NCI-H146 treated with DMSO at 0.1 percent for 48 hours (cell line): ENCODE measurements around the gene OASL.

Experiments used
- DNase-seq: peaks from one replicate; lab custom pipeline; 2025; ENCODE audit not compliant: unreplicated experiment; lab: John Stamatoyannopoulos, UW

OASL gene

DNA sequence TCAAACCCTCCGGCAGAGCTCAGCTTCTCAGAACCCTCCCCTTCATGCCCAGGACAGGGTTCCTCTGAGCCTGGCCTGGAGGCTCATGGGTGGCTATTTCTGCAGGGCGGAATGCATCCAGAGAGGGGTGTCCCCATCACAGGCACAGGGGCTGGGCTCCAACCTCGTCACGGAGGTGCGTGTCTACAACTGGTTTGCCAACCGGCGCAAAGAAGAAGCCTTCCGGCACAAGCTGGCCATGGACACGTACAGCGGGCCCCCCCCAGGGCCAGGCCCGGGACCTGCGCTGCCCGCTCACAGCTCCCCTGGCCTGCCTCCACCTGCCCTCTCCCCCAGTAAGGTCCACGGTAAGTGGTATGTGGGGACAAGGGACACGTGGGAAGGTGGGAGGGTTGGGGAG is 45.0 kb downstream of the OASL start:
- DNase-seq, result no peak

DNA sequence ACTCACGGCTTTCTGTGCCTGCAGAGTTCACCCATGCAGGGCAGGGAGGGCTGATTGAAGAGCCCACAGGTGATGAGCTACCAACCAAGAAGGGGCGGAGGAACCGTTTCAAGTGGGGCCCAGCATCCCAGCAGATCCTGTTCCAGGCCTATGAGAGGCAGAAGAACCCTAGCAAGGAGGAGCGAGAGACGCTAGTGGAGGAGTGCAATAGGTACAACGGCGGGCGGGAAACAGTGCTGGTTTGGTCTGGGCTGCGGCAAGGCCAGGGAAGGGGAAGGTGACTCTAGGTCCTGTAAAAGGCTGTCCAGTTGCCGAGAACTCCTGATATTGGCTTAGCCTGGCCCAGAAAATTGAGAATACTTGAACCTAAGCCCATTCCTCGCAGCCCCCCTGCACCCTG is 45.5 kb downstream of the OASL start:
- DNase-seq, result no peak

DNA sequence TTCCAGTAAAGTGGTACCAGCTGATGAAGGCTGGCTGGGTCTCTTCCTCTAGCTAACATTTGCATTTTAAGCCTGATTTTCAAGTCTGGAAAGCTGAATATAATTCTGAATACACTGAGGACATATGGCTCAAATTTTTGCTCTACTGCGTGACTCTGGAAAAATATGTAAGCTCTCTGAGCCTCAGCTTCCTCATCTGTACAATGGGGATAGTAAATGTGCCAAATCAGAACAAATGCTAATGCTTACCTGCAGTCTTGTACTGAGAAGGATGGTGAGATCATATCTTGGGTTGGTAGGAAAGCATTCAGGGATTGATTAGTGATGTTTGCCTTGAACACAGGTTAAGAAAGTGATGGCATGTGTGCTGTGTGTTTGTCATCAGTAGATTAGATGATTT is 46.1 kb downstream of the OASL start:
- DNase-seq, result no peak

DNA sequence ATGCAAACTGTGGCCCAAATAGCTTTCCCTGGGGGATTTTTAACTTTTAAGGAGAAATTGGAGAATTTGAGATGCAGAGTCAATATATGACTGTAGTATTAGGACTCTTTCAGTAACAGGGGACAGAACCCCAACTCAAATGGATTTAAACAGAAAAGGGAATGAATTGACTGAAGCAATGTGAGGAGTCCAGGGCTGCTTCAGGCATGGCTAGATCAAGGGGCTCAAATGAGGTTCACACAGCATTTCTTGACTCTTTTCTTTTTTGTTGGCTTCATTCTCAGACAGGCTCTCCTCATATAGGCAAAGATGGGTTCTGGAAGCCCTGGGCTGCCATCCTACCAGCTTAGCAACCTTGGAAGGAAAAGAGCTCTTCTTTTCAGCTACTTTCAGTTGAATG is 47.1 kb downstream of the OASL start:
- DNase-seq, result no peak

DNA sequence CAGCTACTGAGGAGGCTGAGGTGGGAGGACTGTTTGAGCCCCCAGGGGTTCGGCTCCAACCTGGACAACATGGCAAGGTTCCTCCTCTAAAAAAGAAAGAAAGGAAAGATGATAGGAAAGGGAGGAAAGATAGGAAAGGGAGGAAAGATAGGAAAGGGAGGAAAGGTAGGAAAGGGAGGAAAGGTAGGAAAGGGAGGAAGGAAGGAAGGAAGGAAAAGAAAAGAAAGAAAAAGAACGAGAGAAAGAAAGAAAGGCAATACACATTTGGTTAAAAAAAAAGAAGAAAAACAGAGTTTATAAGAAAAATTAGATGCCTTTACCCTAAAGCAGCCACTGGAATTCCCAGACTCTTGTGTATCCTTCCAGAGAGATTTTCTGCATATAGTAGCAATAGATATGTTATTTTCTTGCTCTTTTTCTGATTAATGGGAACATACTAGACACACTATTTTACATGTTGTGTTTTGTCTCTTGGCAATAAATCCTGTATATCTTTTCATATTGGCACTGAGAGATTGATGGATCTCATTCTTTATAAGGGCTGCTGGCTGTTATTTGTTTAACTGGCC is 48.5 kb downstream of the OASL start:
- DNase-seq, result no peak

DNA sequence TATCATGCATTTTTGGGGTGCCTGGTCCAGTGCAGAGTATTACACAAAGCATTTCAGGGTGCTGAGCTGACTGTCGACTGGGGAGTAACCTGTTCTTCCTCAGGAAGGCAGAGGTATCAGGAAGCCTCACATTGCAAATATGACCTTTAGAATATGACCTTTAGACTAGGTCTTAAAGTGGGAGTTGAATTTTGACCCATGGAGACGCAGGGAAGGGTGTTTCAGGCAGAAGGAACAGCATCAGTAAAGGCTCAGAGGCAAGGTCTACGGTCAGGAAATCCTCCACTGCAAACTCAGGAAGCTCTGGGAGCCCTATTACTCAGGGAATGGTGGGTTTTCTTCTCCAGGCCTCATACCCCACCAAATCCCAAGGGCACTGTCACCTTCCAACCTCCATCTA is 49.4 kb downstream of the OASL start:
- DNase-seq, result no peak

DNA sequence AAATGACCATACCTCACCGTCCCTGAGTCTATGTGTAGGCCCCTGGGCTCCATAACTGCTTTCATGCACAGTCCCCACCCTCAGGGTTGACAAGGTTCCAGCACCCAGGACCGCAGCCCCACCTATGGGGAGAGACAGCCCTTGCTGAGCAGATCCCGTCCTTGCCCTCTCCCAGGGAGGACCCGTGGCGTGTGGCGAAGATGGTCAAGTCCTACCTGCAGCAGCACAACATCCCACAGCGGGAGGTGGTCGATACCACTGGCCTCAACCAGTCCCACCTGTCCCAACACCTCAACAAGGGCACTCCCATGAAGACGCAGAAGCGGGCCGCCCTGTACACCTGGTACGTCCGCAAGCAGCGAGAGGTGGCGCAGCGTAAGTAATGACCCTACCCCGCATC is 50.4 kb downstream of the OASL start:
- DNase-seq, result no peak

DNA sequence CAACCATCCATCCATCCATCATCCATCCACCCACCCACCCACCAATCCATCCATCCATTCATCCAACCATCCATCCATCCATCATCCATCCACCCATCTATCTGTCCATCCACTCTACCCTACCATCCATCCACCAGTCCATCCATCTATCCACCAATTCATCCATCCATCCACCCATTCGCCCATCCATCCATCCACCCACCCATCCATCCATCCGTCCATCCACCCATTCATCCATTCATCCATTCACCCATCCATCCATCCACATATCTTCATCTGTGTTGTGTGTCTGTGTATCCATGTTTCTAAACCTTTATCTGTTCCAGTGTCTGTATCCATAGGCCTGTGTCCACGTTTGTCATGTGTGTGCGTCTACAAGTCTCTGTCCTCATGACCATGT is 50.8 kb downstream of the OASL start:
- DNase-seq, result no peak

DNA sequence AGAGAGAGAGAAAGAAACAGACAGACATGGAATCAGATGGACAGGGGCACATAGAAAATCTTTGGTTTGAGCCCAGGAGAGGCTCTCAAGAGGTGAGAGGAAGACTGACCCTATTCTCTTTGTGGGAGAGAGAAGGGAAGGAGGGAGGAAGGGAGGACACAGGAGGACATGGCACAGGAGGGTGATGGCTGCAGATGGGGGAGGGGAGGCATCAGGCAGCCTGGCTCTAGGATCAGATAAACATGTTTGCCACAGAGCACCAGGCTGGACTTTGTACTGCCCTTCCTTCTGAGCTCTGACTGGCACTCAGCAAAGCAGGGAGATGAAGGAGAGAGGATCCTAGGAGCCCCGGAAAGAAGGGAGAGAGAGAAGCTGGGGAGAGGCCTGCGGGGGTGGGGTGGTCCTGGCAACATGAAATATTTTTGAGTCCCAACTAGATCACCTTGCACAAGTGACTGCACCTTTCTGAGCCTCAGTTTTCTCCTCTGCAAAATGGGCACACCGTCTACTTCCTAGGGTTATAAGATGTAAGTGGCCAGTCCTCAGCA is 54.6 kb downstream of the OASL start:
- DNase-seq, result no peak

DNA sequence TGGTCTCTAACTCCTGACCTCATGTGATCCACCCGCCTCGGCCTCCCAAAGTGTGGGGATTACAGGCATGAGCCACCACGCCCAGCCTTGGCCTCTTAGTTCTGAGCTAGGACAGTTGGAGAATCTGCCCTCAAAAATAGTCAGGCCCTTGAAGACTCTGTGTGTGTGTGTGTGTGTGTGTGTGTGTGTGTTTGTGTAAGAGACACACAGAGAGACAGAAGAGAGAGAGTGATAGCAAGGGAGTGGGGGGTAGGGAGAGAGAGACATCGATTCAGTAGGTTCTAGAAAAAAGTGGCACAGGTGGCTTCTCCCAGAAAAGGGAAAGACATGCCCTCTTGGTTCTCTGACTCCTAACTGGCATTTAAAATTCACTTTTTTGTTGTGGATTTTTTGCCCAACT is 55.3 kb downstream of the OASL start:
- DNase-seq, result no peak

DNA sequence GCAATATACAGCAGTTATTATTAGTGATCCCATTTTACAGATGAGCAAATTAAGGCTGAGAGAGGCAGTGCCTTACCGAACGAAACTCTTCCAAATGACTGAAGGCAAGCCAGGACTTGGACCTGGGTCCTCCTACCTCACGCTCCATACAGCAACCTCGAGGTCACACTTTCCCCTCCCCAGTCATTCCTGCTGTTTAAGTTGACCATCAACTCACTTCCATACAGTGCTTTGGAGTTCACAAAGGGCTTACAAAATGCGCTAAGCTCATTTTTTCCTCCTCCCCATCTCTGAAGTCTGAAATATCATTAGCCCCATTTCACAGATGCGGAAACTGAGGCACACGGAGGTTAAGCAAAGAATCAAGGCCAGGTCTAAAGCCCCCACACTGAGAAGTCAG is 56.4 kb downstream of the OASL start:
- DNase-seq, result no peak

DNA sequence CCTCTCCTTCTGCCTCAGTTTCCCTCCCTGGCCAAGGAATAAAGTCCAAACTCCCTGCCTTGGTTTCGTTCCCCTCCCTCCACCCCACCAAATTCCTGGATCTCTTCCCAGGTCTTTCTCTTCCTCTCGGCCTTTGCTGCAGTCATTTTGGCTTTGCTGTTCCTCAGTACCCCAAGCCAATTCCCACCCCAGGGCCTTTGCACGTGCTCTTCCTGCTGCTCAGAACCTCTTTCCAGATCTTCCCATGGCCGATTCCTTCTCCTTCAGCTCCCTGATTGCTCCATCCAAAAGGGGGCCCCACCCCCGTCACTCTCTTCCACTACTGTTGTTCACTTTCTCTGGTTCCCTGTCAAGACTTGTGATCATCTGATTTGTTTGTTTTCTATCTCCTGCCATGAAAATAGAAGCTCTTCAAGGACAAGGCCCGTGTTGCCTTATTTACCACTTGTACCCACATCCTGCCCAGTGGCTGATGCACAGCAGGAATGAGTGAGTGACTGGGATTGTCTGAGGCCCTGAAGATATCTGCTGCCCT is 57.6 kb downstream of the OASL start:
- DNase-seq, result no peak

DNA sequence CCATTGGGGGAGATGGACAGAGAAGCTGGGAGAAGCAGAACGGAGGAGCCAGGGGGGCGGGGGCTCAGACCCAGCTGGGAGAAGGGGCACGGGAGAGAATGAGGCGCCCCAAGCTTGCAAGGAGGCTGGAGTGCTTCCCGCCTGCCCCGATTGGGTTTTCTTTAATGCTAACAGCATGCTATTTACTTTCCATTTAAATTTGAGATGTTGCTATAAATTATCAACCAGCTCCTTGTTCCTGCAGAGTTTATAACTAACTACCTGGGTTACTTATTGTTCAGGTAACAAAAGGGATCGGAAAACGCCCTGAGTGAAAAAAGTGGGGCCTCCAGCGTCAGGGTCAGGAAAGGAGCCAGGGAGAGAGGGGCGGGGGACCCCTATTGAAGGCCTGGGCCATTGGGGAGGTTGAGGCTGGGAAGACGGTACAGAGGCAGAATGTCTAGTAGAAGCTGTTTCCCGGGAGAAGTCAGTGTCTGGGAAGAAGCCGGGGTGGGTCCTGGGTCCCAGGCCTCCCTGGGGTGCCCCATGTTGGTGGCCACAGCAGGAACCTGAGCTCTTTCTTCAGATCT is 58.2 kb downstream of the OASL start:
- DNase-seq, result no peak

DNA sequence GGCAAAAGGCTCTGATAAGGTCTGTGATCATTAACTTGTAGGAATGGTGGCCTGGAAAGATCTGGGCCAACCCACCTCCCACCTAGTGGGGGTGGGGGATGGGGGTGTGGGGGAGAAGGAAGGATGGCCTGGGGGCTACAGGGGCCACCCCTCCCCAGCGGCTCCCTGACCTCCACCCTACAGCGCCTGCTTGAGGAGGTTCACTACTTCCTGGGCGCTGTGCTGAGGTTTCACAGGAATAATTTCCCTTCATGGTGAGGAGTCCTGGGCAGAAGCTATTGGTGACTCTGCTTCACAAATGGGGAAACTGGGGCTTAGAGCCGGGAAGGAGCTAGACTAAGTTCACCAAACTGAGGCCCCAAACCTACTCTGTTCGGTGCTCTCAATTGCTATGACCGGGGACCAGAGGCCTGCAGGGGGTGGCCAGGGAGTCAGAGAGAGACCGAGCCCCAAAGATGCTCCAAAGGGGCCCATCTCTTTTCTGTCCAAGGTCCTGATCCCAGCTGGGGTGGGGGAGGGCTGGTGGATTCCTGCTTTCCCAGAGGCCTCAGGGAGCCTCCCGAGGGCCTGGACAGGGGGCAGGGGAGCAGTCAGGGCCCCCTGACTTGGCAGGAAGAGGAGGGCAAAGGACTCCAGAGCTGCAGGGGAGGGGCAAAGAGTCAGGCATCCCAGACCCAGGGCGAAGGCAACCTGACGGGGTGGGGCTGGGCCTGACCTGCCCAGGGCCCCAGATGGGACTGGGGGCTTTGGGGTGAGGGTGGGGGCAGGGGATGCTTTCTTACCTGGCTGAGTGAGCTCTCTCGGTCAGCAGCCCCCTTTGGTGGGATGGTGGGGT is 59.0 kb downstream of the OASL start:
- DNase-seq, result no peak

DNA sequence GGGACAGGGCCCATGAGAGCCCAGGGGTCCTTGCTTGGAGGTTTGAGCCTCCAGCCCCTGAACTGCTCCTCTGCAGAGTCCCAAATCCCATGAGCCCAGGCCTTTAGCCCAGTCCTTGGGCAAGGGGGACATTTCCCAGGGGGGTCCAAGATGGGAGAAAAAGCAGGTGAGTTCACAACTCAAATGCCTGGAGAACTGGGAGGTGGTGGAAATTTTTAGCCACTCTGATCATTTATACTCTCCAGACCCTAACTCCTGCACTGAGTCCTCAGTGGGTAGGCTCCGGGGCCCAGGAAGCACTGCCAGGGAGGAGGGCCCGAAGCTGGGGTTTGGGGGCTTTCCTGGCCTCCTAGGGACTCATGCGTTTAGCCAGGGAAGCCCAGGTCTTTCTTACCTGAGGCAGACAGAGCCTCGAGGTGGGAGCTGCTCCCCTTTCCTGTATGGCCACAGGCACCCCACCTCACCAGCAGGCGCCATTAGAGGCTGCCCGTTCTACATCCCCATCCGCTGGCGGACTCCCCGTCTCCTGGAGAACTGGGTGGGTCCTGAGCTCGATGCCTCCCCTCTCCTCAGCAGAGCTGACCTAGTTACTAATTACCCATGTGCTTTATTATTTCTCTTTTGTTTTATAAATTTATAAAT is 59.7 kb downstream of the OASL start:
- no peak for DNase-seq

DNA sequence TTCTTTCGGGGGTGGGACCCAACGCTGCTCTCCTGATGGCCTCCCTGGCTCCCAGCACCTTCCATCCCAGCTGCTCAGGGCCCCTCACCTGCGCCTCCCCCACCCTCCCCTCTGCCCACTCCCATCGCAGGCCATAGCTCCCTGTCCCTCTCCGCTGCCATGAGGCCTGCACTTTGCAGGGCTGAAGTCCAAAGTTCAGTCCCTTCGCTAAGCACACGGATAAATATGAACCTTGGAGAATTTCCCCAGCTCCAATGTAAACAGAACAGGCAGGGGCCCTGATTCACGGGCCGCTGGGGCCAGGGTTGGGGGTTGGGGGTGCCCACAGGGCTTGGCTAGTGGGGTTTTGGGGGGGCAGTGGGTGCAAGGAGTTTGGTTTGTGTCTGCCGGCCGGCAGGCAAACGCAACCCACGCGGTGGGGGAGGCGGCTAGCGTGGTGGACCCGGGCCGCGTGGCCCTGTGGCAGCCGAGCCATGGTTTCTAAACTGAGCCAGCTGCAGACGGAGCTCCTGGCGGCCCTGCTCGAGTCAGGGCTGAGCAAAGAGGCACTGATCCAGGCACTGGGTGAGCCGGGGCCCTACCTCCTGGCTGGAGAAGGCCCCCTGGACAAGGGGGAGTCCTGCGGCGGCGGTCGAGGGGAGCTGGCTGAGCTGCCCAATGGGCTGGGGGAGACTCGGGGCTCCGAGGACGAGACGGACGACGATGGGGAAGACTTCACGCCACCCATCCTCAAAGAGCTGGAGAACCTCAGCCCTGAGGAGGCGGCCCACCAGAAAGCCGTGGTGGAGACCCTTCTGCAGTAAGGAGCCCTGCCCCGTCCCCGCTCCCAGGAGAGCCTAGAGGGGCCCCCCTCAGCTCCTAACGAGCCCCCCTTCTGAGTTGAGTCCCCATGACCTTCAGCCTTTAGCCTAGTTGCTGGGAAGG is 60.5 kb downstream of the OASL start, which contains the start of gene HNF1A:
Gene HNF1A, plus strand, starts transcription at position 248 of the 924 bp plus-strand sequence. Its CDS starts 226 bp downstream, at position 474.
- no peak for DNase-seq

DNA sequence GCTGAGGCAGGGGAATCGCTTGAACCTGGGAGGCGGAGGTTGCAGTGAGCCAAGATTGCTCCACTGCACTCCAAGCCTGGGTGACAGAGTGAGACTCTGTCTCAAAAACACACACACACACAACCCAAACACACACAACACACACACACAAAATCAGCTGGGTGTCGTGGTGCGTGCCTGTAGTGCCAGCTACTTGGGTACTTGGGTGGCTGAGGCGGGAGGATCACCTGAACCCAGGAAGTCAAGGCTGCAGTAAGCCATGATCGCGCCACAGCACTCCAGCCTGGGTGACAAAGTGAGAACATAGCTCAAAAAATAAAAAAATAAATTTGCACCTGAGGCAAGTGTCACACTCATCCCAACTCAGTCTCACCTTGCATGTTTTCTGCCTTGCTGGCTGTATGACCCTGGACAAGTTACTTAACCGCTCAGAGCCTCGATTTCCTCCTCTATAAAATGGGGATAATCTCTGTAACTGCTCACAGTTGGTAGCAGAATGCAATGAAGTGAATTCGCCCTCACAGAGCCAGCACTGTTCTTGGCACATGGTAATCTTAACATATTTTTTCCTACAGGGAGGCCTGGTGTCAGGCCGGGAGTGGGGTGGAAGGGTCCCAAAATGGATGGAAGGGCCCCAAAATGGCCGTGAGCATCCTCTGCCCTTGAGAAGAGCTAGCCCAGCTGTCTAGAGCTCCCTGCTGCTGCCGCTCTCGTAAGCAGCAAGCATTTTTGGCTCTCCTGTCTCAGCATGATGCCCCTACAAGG is 61.3 kb downstream of the OASL start:
- no peak for DNase-seq

DNA sequence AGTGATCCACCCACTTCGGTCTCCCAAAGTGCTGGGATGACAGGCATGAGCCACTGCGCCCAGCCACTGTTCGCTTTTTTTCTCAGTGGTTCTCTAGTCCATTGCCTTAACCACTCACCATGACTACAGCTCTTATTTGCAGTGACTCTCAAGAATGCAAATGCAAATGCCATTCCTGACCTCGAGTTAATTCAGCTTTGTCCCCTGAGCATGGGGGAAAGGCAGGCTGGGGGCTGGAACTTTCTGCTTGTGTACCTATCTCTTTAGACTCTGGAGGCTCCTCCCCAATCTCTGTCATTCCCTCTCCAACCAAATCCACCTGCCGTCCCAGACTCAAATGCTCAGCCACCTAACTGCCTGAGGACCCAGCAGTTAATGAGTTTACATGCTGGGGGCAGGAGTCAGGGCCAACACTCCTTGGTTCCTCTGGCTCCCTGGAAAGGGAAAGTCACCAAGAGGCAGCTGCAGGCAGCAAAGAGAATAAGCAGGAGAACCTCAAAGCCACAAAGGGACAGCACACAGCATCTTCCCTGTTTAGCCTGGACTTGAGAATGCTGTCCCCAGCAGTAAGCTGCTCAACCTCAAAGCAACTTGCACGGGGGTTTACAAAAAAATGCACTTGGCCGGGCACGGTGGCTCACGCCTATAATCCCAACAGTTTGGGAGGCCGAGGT is 66.0 kb downstream of the OASL start:
- peak; percentile 73 for DNase-seq
